GM12864 (cell line): ENCODE results near the gene PAN2.
A peak's percentile ranks its signal among the peaks of the same experiment; 100 is the strongest.

ENCODE experiments used
- DNase-seq: peaks from one replicate; pipeline ENCODE4 v3.0.0-alpha.2; 2011; ENCODE audit warnings: low read depth
- H3K4me3 ChIP-seq: 2 replicates; pipeline ENCODE4 v1.5.1; 2011; ENCODE audit warnings: mild to moderate bottlenecking, low read depth, low read length, control low read depth
- TF ChIP-seq, protein P1 (sequence below): IDR thresholded peaks from 2 replicates; pipeline ENCODE4 v1.5.1; 2011; ENCODE audit warnings: low read depth, mild to moderate bottlenecking, moderate library complexity, low read length, control low read depth, inconsistent platforms; ENCODE audit errors: missing control alignments

PAN2 gene, protein sequence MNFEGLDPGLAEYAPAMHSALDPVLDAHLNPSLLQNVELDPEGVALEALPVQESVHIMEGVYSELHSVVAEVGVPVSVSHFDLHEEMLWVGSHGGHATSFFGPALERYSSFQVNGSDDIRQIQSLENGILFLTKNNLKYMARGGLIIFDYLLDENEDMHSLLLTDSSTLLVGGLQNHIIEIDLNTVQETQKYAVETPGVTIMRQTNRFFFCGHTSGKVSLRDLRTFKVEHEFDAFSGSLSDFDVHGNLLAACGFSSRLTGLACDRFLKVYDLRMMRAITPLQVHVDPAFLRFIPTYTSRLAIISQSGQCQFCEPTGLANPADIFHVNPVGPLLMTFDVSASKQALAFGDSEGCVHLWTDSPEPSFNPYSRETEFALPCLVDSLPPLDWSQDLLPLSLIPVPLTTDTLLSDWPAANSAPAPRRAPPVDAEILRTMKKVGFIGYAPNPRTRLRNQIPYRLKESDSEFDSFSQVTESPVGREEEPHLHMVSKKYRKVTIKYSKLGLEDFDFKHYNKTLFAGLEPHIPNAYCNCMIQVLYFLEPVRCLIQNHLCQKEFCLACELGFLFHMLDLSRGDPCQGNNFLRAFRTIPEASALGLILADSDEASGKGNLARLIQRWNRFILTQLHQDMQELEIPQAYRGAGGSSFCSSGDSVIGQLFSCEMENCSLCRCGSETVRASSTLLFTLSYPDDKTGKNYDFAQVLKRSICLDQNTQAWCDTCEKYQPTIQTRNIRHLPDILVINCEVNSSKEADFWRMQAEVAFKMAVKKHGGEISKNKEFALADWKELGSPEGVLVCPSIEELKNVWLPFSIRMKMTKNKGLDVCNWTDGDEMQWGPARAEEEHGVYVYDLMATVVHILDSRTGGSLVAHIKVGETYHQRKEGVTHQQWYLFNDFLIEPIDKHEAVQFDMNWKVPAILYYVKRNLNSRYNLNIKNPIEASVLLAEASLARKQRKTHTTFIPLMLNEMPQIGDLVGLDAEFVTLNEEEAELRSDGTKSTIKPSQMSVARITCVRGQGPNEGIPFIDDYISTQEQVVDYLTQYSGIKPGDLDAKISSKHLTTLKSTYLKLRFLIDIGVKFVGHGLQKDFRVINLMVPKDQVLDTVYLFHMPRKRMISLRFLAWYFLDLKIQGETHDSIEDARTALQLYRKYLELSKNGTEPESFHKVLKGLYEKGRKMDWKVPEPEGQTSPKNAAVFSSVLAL

DNA sequence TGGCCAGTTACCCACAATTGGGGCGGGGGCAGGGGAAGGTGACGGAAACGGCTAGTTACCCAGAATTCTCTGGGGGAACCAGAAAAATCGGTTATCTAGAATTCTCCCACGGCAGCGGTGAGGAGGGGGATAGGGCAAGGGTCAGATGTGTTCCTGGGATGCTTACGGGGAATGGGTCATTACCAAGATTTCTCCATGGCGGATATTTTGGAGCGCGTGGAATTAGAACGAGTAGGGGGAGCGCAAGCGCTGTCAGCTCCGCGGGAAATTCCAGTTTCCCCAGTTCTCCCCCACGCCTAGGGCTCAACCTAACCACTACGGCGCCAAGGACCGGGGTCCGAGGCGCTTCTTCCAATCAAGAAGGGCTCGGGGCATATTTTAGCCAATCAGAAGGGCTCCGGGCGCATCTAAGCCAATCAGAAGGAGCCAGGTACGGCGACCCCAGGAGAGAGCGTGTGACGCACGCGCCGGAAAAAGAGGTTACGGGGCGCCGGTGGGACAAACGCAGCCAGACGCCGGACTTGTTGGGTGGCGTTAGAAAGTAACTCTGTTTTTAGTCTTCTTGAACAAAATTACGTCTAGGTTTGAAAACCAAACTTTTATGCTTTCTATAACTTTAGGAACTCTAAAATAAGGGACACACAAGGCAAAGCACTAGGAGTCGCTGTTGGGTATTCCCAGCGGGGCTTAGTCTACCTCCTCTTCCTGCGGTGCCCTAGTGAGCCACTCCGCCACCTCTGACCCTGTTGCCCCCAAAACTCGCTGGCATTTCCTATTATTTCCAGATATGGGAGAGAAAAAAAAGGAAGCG, at the start of gene PAN2:
PAN2 (minus strand) TSS at position 322 of the 811 bp plus-strand sequence. CDS start 906 bp downstream, outside the sequence.
- peak within 1 kb of the TSS; percentile 77 for H3K4me3 ChIP-seq
- TF ChIP-seq, protein P1, sequence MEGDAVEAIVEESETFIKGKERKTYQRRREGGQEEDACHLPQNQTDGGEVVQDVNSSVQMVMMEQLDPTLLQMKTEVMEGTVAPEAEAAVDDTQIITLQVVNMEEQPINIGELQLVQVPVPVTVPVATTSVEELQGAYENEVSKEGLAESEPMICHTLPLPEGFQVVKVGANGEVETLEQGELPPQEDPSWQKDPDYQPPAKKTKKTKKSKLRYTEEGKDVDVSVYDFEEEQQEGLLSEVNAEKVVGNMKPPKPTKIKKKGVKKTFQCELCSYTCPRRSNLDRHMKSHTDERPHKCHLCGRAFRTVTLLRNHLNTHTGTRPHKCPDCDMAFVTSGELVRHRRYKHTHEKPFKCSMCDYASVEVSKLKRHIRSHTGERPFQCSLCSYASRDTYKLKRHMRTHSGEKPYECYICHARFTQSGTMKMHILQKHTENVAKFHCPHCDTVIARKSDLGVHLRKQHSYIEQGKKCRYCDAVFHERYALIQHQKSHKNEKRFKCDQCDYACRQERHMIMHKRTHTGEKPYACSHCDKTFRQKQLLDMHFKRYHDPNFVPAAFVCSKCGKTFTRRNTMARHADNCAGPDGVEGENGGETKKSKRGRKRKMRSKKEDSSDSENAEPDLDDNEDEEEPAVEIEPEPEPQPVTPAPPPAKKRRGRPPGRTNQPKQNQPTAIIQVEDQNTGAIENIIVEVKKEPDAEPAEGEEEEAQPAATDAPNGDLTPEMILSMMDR = peak; percentile 63
- DNase-seq = peak; percentile 94

DNA sequence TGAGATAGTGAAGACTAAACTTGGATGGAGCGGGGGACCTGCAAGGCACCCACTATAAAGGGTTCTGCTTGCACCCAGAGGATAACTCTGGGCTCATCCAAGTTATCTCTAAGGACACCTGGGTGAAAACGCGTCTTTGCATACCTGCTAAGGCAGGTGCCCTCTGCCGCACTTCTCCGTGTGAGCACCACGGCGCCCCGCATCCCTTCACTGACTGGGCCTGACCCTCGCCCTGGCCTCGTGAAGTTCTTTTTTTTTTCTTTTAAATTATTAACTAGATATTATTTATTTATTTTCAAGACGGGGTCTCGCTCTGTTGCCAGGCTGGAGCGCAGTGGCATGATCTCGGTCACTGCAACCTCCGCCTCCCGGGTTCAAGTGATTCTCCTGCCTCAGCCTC, 48.8 kb upstream of the PAN2 start:
- TF ChIP-seq, protein P1 = no peak

GRCh38 chr12:56377989-56378316, 44.2 kb upstream of the PAN2 start:
- DNase-seq = no peak
- no peak overlapping the region for H3K4me3 ChIP-seq
- TF ChIP-seq, protein P1 = no peak

More for the DNA sequence above, 48.8 kb upstream of the PAN2 start:
- H3K4me3 ChIP-seq = no peak overlapping the region
- DNase-seq = no peak

DNA sequence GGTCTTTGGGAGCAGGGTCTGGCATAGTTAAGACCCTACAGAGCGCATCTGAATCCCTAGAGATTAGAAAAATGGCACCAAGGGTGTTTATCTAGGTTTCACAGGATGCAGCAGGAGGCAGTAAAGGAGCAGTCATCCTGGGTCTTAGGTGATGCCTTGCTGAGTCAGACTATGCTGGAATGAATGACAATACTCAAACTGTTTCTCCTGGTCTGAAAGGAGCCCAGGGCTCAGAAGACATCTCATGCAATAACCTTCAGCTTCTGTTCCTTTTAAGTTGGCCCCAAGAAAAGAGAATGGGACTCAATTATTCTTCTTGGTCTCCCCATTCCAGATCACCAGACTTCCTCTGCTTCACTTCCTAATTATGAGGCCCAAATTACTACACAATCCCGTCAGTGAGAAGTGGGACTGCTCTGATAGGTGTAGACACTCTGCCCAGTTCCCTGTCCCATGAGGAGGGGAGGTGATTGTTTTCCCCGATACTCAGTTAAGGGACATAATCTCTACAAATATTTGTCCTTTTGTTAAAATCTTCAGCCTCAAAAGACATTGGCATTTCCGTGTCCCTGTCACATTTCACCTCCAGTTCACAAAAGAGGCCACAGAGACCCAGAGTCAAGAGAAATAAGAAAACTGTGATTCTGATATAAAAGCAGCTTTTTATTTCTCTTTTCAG, 43.6 kb upstream of the PAN2 start:
- DNase-seq = no peak
- no peak overlapping the region for H3K4me3 ChIP-seq
- TF ChIP-seq, protein P1 = no peak

- TF ChIP-seq, protein P1 = no peak
- no peak overlapping the region; the same call in 1 of the 2 replicates for H3K4me3 ChIP-seq
- DNase-seq = peak; percentile 68
Observed at GRCh38 chr12:56375598-56376434, 42.0 kb upstream of the PAN2 start.
